IPS-NIHi7 (cell line): ENCODE results near the gene AGRP.

Experiments used
- DNase-seq: peaks from one replicate; pipeline ENCODE4 v3.0.0; 2012; ENCODE audit warnings: mixed read lengths; ENCODE audit errors: extremely low spot score

Gene AGRP

DNA sequence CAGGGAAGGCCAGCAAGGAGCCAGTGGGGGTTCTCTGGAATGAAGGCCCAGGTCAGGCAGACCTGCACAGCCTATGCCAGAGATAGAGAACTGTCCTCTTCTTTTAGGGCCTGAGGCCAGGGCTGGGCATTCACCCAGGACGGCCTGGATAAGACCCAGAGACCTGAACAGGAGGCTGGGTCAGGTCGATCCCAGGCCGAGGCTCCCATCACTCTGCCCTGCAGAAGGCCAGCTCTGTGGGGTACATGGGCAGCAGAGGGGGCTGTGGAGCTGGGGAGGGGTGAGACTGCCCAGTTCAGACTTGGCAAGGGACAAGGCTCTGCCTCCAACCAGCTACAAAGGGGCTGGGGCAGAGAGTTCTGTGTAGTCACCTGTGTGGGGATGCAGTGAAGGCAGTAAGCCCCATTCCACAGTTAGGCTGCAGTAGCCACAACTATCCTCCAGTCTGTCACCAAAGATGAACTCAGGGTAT is 37.9 kb downstream of the AGRP start:
- no peak for DNase-seq

DNA sequence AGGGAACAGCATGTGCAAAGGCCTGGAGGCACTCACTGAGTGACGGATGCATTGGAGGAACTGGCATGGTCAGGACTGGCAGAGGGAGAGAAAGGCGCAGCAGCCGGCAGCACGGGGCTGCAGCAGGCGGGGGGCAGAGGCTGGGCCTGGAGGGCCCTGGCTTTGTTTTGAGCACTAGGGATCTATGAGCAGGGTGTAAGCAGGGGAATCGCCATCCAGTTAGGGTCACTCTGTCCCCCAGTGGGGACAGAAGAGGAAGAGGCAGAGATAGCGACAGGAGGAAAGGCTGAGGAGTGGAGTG is 38.3 kb downstream of the AGRP start:
- DNase-seq: no peak

DNA sequence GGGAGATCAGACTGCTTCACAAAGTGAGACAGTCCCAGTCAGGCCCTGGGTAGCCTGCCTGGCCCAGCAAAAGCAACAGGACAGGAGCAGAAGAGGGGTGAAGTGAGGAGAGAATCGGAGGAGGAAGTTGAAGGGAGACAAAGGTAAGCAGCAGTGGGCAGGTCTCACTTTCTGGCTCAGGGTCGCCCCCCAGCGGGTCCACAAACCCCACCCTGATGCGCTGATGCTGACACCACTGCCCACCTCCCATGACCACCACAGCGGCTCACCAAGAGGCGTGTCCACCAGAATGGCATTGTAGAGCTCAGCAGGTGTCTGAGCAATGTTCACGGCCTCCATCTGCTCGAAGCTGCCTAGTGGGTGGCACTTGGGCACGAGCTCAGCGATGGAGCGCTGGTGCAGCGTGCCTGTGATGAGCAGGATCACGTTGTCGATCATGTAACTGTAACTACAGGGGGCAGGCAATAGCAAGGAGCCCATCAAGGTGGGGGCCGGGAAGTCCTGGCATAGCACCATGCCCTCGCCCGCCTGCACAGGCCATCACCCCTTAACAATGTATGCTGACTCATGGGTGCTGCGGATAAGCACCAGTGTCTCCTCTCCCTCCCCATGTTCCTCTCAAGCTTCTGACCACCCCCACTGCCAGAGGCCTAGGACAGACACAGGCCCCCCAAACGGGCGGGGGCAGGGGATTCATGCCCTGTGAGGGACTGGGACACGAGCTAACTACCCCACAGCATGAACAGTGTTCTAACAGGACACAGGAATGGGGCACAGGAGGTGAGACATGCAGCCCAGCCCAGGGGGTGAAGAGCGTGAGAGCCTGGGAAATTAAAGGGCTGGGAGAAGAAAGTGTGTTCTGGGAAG is 38.9 kb downstream of the AGRP start:
- peak; percentile 78 for DNase-seq

DNA sequence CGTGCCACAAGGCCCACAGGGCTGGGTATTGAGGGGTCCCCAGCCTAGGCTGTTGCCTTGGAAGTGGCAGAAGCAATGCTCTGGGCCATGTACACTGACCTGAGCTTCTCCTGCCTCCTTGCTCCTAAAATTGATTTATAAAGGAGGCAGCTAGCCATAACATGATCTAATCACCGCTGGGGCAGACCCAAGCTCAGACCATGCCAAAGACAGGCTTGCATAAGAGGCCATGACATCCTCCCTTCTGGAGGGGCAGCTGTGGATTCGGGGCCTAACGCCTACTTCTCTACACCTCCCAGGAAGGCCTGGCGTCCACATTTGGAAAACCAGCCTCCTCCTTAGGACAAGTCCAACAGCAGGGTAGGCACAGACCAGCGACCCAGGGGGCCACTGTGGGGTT is 40.1 kb downstream of the AGRP start:
- DNase-seq: no peak

DNA sequence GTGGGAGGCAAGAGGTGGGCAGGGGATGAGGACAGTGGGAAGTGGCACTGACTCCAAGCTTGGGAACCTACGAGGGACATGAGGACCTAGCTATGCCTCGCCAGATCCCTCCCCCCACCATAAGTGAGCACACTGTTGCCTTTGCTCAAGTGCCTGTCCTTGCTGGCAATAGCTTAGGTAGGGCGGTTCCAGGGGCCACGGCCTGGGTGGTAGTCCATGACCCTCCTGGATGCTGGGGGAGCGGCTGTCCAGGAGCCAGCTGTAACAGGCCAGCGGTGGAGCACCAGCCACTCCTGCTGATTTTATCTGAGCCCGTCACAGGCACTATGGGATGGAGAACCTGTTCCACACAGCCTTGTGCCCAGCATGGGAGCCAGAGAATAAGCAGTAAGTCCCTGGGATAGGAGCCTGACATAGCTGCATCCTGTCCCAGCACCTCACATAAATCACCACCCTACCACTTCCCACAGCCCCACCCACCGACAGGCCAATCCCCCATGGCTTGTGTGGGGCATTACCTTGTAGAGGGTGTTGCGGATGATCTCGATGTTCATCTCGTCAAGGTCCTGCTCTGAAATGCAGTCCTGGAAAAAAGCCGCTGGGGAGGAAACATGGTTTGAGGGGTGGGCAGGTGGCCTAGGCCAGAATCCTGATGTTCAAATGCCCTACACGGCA is 40.6 kb downstream of the AGRP start:
- DNase-seq: no peak

DNA sequence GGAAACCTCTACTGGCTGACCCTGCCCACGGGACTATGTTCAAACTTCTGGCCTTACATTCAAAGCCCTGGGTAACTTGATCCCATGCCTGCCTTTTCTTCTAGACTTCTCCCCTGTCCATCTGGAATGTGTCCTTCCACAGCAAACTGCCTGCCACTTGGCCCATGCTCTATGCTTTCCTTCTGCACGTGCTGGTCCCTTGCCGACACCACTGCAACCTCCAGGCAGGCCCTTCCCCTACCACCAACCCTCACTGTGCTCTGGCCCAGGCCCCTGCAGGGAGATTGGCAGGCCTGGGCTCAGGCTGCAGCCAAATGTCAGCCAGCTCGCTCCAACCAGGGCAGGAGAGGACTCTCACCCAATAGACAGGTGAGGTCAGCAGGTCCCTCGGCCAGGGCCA is 41.4 kb downstream of the AGRP start:
- no peak for DNase-seq

DNA sequence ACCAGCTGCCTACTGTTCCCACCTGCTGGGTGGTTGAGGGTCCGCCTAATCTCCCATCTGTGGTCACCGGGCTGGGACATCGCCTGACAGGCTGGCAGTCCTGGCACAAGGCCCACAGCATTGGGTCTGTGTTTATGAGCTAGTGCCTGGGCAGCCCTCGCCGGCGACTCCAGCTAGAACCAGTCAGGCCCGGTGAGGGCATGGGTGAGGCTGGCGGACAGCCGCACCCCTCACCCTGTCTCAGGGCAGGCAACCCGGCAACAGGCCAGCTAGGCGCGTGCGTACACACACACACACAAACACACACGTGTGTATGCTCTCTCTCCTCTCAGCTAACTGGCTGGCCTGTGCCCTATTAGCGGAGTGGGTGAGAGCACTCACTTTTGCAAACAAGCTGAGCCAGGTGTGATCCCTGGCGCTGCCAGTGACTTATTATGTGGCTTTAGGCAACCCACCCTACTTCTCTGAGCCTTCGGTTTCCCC is 42.0 kb downstream of the AGRP start:
- no peak for DNase-seq

DNA sequence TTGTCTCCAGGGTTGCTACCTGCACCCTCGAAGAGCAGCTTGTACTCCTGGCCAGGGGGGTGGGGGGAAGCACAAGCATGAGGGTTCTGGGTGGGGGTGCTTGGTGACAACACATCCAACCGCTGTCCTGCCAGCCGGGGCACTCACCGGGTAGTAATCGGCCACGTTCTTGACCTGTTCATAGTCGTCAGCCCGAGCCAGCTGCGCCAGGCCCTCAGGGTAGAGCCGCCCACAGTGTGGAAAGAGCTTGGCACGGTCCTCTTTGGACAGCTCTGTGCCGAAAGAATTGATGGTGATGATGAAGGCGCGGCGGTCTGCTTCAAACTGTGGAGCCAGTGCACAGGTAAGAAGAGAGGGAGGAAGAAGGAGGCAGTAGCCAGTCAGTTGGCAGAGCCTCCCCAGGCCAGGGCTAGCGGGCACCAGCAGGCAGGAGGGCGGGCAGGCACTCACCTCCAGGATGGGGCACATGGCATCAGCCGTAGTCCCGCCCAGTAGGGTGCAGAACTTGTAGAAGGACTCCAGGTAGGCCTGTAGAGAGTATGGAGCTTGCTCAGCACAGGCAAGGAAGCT is 44.4 kb downstream of the AGRP start:
- no peak for DNase-seq

DNA sequence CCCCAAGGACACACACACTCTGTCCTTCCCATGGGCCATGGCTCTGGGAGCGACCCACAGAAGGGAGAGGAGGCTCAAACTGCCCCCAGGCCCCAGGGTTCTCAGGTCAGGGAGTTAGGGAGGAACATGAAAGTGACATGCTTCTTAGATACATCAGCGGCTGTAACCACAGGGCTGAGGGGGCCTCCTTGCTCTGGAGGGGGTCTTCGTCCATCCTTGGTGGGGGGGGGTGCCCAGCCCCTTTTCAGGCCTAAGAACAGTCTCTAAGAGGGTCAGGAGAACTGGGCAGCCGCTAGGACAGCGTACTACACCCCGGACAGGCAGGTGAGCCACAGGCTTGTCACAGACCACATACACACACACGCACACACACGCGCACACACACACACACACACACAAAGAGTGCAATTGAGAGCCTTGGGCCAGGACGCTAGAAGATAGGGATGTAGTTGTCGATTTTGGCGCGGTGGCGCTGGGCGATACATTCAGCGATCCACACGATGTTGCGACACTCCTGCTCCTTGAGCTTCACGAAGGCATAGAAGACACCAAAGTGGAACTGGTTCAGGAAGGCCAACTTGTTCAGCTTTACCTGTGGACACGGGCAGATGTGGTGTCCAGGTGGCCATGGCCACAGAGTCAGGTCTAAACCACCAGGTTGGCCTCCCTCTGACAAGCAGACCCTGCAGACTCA is 45.1 kb downstream of the AGRP start:
- no peak for DNase-seq

DNA sequence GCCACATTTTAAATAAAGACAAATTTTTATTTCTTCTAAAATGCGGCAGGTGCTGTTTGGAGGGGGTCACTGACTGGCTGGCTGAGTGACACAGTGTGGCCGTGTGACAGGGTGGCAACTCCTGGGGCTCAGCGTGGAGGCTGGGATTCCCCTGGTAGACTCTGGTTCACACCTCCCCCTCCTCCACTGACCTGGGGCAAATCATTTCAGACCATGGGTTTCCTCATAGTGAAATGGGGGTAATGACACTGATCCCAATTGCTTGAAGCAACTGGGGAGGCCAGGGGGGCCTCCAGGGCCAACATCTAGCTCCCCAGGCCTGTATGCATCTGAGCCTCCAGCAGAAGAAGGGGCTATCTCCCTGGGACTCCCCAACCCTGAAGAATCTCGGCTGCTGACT is 45.8 kb downstream of the AGRP start:
- DNase-seq: no peak

DNA sequence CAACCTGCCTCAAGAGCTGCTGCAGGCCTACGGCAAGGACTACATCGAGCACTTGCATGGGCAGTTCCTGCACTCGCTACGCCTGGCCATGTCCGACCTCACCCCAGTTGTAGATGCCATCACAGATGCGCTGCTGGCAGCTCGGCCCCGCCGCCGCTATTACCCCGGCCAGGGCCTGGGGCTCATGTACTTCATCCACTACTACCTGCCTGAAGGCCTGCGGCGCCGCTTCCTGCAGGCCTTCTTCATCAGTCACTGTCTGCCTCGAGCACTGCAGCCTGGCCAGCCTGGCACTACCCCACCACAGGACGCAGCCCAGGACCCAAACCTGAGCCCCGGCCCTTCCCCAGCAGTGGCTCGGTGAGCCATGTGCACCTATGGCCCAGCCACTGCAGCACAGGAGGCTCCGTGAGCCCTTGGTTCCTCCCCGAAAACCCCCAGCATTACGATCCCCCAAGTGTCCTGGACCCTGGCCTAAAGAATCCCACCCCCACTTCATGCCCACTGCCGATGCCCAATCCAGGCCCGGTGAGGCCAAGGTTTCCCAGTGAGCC is 46.6 kb downstream of the AGRP start:
- no peak for DNase-seq

DNA sequence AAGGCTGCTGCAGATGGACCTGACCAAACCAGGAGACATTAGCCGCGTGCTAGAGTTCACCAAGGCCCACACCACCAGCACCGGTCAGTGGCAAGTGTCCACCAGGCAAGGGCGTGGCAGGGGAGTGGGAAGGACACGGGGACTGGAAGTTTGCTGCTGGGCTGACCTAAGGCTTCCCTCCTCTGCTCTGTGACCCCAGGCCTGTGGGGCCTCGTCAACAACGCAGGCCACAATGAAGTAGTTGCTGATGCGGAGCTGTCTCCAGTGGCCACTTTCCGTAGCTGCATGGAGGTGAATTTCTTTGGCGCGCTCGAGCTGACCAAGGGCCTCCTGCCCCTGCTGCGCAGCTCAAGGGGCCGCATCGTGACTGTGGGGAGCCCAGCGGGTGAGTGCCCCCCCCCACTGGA is 47.6 kb downstream of the AGRP start:
- no peak for DNase-seq

DNA sequence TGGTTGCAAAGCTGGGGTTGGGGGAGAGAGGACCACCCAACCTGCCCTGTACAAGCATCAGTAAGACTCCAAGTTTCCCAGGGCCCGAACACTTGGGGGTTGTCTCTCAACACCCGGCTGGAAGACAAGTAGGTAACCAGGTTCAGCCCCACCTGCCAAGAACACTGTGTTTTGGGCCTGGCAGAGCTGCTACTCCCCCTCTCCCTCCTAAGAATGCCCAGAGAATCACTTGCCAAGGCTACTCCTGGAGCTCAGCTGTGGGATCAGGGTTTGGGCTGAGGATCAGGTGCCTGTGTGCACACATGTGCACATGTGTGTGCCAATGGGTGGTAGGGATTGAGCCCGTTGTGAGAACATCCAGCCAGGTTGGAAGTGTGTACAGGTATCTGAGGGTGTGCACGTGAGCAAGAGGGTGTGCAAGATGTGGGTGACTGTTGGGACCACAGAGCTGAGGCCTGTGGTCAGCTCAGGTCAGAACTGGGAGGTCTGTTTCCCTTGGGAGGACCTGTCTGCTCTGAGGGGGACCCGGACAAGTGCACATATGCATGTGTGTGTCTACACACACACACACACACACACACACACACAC is 50.1 kb downstream of the AGRP start:
- DNase-seq: no peak
